ENCODE measurements around the gene BTNL3. TPM values are rescaled to one million over a fixed set of nuclear protein-coding genes. Genes with fewer than 3 reads are reported as not detected.
"Not testable (repeated sequence)": the region's sequence is repeated elsewhere in the genome, so short reads cannot be mapped to it uniquely, and the experiment has no call there.

Gene BTNL3
- total RNA-seq, 1 donor from 2014 or later: 0.34 TPM

DNA sequence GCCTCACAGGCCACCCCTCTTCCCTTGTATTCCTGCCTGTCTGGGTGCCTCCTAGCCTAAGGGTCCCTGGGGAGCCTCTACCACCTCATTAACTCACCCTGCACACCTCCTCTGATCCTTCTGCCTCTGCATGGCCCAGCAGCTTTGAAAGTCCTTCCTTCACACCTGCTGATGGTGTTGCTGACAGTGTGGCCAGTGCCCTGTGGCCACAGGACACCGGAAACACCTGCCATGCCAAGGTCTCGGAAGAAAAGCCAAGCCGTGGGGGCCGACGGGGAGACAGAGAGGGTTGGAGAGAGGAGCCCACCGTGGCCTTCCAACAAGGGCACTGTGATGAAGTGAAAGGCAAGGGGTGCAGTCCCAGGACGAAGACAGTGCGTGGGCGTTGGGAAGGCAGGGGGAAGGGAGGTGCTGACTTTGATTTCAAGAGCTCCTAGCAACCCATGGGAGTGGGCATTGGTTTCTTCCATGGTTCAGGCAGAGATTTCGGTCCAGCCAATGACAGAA lies 55.5 kb downstream of the BTNL3 start:
- no peaks in the 10 kb centered on the region for H3K36me3 Mint-ChIP-seq
- Histone ChIP-seq H3F3A (ENCODE audit: low read depth) (no peaks in the 10 kb centered on the region), H3K9ac (no peak overlapping the region), H3K79me2 (ENCODE audit: low read depth) (no peaks in the 10 kb centered on the region), H3K4me1 (no peaks in the 10 kb centered on the region), H3K4me3 (no peak overlapping the region), H3K27ac (no peak overlapping the region), H4K20me1 (ENCODE audit: low read depth) (no peaks in the 10 kb centered on the region), H2AFZ (replicated peaks) (no peak overlapping the region), H3K9me3 (ENCODE audit: low read depth) (no peaks in the 10 kb centered on the region), H3K36me3 (no peaks in the 10 kb centered on the region), H3K27me3 (peaks cover 94% of the 10 kb centered on the region), H3K4me2 (no peak overlapping the region)
- no peak for DNase-seq (ENCODE audit: low spot score)
- H3K9me3 Mint-ChIP-seq: no peaks in the 10 kb centered on the region
- H3K27ac Mint-ChIP-seq: no peak overlapping the region
- TF ChIP-seq EZH2phosphoT487 (IDR thresholded peaks at IDR 0.05): no peak
- TF ChIP-seq, protein P1, sequence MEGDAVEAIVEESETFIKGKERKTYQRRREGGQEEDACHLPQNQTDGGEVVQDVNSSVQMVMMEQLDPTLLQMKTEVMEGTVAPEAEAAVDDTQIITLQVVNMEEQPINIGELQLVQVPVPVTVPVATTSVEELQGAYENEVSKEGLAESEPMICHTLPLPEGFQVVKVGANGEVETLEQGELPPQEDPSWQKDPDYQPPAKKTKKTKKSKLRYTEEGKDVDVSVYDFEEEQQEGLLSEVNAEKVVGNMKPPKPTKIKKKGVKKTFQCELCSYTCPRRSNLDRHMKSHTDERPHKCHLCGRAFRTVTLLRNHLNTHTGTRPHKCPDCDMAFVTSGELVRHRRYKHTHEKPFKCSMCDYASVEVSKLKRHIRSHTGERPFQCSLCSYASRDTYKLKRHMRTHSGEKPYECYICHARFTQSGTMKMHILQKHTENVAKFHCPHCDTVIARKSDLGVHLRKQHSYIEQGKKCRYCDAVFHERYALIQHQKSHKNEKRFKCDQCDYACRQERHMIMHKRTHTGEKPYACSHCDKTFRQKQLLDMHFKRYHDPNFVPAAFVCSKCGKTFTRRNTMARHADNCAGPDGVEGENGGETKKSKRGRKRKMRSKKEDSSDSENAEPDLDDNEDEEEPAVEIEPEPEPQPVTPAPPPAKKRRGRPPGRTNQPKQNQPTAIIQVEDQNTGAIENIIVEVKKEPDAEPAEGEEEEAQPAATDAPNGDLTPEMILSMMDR (IDR thresholded peaks at IDR 0.05): no peak
- no peak for TF ChIP-seq EZH2 (IDR thresholded peaks at IDR 0.05)
- peaks cover 6% of the 10 kb centered on the region for H3K4me1 Mint-ChIP-seq
- peaks cover 14% of the 10 kb centered on the region for H3K27me3 Mint-ChIP-seq (ENCODE audit: insufficient read depth, low read depth)
- H3K4me3 Mint-ChIP-seq: no peak overlapping the region

DNA sequence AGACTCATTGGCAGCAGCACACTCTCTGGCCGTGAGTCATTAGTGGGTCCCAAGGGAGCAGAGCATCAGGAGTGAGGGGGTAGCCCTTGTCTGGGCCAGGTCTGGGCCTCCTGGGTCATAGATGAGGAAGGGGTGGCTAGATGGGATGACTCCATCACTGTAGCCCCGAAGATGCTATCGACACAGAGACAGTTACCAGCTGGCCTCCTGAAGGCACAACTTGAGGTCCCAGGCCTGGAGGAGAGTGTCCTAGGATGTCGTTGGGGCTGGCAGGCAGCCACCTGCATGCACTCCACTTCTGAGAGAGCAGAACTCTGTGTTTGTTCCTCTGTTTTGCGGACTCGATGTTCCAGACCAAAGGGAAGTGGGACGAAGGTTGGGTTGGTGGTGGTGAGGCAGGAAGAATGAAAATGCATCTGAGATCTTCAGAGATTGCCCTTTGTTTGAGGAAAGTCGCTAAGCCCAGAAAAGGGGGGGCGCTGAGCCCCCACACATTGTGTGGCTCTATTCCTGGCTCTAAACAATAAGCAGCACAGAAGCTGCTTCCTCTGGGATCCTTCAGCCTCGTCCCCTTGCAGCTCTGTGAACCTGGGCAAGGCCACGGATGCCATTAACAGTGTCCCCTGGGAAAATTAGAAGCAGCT lies 56.1 kb downstream of the BTNL3 start:
- Histone ChIP-seq H3K27ac (no peak overlapping the region), H3K9me3 (ENCODE audit: low read depth) (no peaks in the 10 kb centered on the region), H3K4me3 (no peak overlapping the region), H3F3A (ENCODE audit: low read depth) (no peaks in the 10 kb centered on the region), H3K36me3 (no peaks in the 10 kb centered on the region), H4K20me1 (ENCODE audit: low read depth) (no peaks in the 10 kb centered on the region), H3K79me2 (ENCODE audit: low read depth) (no peaks in the 10 kb centered on the region), H3K4me2 (no peak overlapping the region), H2AFZ (replicated peaks) (peak overlapping the region; percentile 57), H3K9ac (no peak overlapping the region), H3K4me1 (no peaks in the 10 kb centered on the region), H3K27me3 (peaks cover 97% of the 10 kb centered on the region)
- no peaks in the 10 kb centered on the region for H3K9me3 Mint-ChIP-seq
- H3K27ac Mint-ChIP-seq: no peak overlapping the region
- no peak for DNase-seq (ENCODE audit: low spot score)
- H3K36me3 Mint-ChIP-seq: no peaks in the 10 kb centered on the region
- TF ChIP-seq EZH2 (IDR thresholded peaks at IDR 0.05) (no peak), EZH2phosphoT487 (IDR thresholded peaks at IDR 0.05) (no peak)
- TF ChIP-seq, protein P1 (IDR thresholded peaks at IDR 0.05): no peak
- H3K4me1 Mint-ChIP-seq: peaks cover 4% of the 10 kb centered on the region
- H3K4me3 Mint-ChIP-seq: no peak overlapping the region
- peaks cover 17% of the 10 kb centered on the region for H3K27me3 Mint-ChIP-seq (ENCODE audit: insufficient read depth, low read depth)

DNA sequence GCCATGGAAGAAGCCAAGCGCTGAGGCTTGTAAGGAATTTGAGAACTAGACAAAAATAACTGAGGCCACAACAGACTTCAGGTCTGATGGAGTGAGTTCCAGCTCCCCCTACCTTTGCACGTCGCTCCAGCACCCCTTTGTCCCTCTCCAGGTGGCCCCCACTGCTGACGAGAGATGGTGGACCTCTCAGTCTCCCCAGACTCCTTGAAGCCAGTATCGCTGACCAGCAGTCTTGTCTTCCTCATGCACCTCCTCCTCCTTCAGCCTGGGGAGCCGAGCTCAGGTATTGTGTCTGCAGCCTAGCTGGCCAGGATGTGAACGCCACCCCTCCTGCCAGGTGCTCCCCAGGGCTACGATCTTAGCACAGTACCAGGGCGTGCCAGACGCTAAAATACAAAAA lies 56.7 kb downstream of the BTNL3 start:
- H3K4me2 ChIP-seq: no peak overlapping the region
- peaks cover 22% of the 10 kb centered on the region for H3K27me3 Mint-ChIP-seq (ENCODE audit: insufficient read depth, low read depth)
- no peak overlapping the region for H3K27ac Mint-ChIP-seq
- peak overlapping the region; percentile 57 for H2AFZ ChIP-seq (replicated peaks)
- H3K4me1 Mint-ChIP-seq: no peaks in the 10 kb centered on the region
- no peaks in the 10 kb centered on the region for H3K79me2 ChIP-seq (ENCODE audit: low read depth)
- DNase-seq (ENCODE audit: low spot score): no peak
- no peaks in the 10 kb centered on the region for H3K4me1 ChIP-seq
- H3K27me3 ChIP-seq: peaks cover 97% of the 10 kb centered on the region
- no peak overlapping the region for H3K27ac ChIP-seq
- H3K9me3 ChIP-seq (ENCODE audit: low read depth): no peaks in the 10 kb centered on the region
- no peak overlapping the region for H3K9ac ChIP-seq
- no peak overlapping the region for H3K4me3 Mint-ChIP-seq
- no peaks in the 10 kb centered on the region for H3F3A ChIP-seq (ENCODE audit: low read depth)
- no peaks in the 10 kb centered on the region for H3K36me3 ChIP-seq
- H3K9me3 Mint-ChIP-seq: no peaks in the 10 kb centered on the region
- no peak overlapping the region for H3K4me3 ChIP-seq
- no peaks in the 10 kb centered on the region for H4K20me1 ChIP-seq (ENCODE audit: low read depth)
- TF ChIP-seq, protein P1 (IDR thresholded peaks at IDR 0.05): no peak
- TF ChIP-seq EZH2phosphoT487 (IDR thresholded peaks at IDR 0.05) (no peak), EZH2 (IDR thresholded peaks at IDR 0.05) (no peak)
- H3K36me3 Mint-ChIP-seq: no peaks in the 10 kb centered on the region

DNA sequence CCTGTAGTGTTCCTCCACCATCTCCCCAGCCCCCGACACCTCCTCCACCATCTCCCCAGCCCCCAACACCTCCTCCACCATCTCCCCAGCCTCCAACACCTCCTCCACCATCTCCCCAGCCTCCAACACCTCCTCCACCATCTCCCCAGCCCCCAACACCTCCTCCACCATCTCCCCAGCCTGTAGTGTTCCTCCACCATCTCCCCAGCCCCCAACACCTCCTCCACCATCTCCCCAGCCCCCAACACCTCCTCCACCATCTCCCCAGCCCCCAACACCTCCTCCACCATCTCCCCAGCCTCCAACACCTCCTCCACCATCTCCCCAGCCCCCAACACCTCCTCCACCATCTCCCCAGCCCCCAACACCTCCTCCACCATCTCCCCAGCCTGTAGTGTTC lies 57.2 kb downstream of the BTNL3 start:
- H3K4me1 ChIP-seq, H3K27ac Mint-ChIP-seq, H3K4me3 Mint-ChIP-seq: not testable (repeated sequence)

More for the DNA sequence above, 57.2 kb downstream of the BTNL3 start:
- H3K4me2 ChIP-seq; H3K79me2 ChIP-seq (ENCODE audit: low read depth); H4K20me1 ChIP-seq (ENCODE audit: low read depth); H3K36me3 Mint-ChIP-seq; H3F3A ChIP-seq (ENCODE audit: low read depth); DNase-seq (ENCODE audit: low spot score); H2AFZ ChIP-seq (replicated peaks); H3K9me3 ChIP-seq (ENCODE audit: low read depth); H3K27ac ChIP-seq; H3K9me3 Mint-ChIP-seq; H3K36me3 ChIP-seq; H3K4me1 Mint-ChIP-seq; H3K4me3 ChIP-seq; H3K9ac ChIP-seq: not testable (repeated sequence)
- peaks cover 97% of the 10 kb centered on the region for H3K27me3 ChIP-seq
- H3K27me3 Mint-ChIP-seq (ENCODE audit: insufficient read depth, low read depth): peaks cover 25% of the 10 kb centered on the region
